DMS 273 (cell line): ENCODE data around the gene MIXL1.

Source experiments
- DNase-seq: peaks from one replicate; lab custom pipeline; 2025; ENCODE audit not compliant: unreplicated experiment; lab: John Stamatoyannopoulos, UW

The MIXL1 gene

GRCh38 chr1:226276077-226276682, 52.7 kb downstream of the MIXL1 start:
- DNase-seq, result no peak
